OCI-LY3 (cell line): ENCODE results near the gene POLE3.

Experiments
- CTCF ChIP-seq: fragments of 200-600, 300-600 bp; sonication (generic); IDR thresholded peaks from 2 replicates; pipeline ENCODE4 v1.5.1; 2014; ENCODE audit warnings: antibody characterized with exemption, low read length, low read depth
- EZH2phosphoT487 ChIP-seq: fragments of 200-600 bp; shearing (Covaris generic); IDR thresholded peaks from 2 replicates; pipeline ENCODE4 v1.6.1; 2018; ENCODE audit warnings: antibody characterized with exemption, mixed run types, low read depth

- TF ChIP-seq CTCF (no peak), EZH2phosphoT487 (no peak)
Measured at GRCh38 chr9:113370806-113371325, 39.6 kb downstream of the POLE3 start.
